SIG-M5 treated with dmso at 0.1 percent for 504 hours (cell line): Measurements from ENCODE around the gene BMP2.
A peak's percentile ranks its signal among the peaks of the same experiment; 100 is the strongest.

Experiments
- DNase-seq: peaks from one replicate; lab custom pipeline; 2025; ENCODE audit not compliant: unreplicated experiment; lab: John Stamatoyannopoulos, UW

The BMP2 gene

GRCh38 chr20:6828794-6829423, 61.4 kb downstream of the BMP2 start:
- DNase-seq, result peak; percentile 43

DNA sequence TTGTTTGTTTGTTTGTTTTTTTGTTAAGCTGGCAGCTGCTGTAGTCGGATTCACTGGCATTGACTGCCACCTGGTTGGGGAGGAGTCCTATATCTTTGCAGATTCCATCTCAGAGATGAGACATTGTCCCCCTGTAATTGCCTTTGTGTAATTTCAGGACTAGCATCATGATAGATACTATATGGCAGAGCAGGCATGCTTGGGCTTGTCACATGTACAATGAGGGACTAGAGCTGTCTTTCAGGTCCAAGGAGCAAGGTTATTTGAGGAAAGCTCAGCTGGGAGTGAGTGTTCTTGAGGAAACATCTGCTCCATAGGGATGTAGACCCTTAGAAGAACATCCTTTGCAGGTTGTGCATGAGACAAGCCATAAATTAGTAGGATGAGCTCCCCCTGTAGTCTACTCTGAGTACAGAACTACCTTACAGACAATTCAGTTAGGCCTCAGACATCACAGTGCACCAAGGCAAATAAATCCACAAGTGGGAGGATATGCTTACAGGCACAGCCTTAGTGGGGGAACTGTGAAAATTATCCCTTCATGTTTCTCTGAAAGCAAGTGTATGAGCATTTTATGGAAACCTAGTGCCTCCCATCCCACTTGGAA, 62.1 kb downstream of the BMP2 start:
- DNase-seq, result peak; percentile 27
